GM19240 (cell line): Measurements from ENCODE around the gene KIAA1549.

Source experiments
- DNase-seq: peaks from one replicate; pipeline ENCODE4 v3.0.0; 2011; ENCODE audit warnings: low spot score; ENCODE audit not compliant: insufficient read length

KIAA1549 gene

DNA sequence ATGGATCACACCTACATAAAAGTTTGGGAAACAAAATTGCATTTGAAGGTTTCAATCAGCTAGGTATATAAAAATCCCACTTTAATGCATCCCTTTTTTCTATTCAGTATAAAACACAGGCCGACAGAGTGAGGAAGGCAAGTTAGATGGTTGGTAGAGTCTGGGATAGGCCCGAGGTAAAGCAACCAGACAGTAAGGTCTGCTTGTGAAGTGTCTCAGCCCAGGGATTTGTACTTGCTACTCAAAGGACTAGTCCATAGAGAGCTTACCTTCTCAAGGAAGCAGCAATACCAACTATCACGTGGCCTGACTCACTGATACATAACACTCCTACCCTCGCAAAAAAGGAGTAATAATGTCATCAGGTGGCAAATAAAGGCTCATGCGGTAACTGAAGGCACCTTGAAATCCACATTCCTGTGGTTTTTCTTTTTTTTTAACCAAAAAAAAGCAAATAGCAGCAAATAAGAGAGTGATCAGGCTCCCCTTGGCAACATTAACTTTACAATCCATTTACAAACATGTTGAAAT lies 127.0 kb downstream of the KIAA1549 start:
- no peak for DNase-seq

DNA sequence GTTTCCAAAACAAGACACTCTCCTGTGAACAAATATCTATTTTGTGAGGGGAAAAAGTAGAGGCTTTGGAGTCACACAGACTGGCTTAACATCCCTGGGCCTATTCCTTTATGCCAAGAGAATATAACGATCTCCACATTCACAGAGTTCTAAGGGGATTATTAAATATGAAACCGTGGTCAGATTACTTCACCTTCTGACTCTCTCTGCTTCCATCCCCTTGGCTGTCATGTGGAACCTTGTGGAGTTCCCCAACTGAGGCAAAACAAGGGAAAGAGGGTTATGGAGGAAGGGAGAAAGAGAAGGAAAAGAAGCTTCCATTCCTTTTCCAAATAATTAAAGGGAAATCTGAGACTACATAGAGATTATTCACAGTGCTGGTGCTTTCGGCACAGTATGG lies 127.7 kb downstream of the KIAA1549 start:
- no peak for DNase-seq

DNA sequence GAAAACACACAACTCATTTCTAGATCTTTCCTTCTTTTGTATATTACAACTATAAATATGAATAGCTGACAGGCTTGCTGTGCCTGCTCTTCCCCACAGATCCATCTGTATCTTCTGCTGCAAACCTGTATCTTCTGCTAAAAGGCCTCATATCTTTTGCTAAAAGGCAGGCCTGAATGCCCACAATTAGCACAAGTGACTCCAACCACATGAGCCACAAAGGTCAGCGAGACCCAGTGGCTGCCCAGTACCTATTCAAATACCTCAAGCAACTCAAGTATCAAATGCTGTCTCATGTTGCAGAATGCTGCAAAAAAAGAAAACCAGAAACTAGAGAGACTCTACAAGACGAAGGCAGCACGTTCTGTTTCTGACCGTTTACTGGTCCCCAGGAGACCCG lies 128.7 kb downstream of the KIAA1549 start:
- no peak for DNase-seq

DNA sequence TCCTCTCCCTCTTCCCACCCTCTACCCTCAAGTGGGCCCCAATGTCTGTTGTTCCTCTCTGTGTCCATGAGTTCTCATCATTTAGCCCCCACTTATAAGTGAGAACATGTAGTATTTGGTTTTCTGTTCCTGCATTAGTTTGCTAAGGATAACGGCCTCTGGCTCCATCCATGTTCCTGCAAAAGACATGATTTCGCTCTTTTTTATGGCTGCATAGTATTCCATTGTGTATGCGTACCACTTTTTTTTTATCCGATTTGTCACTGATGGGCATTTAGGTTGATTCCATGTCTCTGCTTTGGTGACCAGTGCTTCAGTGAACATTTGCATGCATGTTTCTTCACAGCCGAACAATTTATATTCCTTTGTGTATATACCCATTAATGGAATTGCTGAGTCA lies 131.5 kb downstream of the KIAA1549 start:
- no peak for DNase-seq

DNA sequence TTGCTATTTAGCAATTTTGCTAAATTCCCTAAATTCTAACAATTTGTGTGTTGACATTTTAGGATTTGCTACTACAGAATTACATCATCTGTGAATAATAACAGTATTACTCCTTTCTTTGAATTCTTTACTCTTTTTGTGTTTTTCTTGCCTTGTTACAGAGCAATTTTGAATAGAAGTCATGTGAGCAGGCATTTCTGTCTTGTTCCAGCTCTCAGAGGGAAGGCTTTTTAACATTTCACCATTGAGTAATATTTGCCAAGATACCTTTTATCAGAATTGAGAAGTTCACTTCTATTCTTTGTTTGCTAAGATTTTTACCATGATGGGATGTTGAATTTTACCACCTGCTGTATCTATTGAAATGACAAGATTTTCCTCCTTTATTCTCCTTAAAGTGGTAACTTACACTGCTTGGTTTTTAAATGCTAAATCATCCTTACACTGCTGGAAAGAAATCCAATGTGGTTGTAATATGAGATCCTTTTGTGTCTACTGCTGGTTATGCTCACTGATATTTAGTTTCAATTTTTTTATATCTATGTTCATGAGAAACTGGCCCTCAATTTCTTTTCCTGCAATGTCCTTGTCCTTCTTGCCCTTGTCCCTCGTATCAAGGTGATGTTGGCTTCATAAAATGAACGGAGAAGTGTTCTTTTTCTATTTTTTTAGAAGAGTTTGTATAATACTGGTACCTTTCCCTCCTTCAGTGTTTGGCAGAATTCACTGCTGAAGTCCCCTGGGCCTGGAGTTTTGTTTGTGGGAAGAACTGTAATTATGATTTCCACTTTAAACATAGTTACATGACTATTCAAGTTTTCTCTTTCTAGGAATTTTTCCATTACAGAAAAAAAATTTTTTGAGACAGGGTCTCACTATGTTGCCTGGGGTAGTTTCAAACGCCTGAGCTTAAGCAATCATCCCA lies 132.9 kb downstream of the KIAA1549 start:
- DNase-seq: no peak

DNA sequence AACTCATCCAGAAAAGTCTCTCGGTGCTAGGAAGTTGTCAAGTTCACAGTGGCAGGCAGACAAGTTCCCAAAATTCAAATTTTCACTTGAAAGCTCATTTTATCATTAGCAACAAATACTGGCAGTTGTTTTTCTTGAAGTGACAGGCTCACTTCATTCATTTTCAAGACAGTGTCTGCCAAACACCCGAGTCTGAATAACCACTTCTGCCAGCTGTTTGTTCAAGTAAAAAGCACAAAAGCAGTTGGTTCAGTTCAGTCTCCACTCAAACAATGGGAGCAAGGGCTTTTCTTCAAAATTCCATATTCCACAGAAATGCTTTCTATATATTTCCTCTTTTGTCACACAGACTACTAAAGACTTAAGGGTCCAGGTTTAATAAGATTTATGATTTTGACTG lies 135.5 kb downstream of the KIAA1549 start:
- DNase-seq: no peak

DNA sequence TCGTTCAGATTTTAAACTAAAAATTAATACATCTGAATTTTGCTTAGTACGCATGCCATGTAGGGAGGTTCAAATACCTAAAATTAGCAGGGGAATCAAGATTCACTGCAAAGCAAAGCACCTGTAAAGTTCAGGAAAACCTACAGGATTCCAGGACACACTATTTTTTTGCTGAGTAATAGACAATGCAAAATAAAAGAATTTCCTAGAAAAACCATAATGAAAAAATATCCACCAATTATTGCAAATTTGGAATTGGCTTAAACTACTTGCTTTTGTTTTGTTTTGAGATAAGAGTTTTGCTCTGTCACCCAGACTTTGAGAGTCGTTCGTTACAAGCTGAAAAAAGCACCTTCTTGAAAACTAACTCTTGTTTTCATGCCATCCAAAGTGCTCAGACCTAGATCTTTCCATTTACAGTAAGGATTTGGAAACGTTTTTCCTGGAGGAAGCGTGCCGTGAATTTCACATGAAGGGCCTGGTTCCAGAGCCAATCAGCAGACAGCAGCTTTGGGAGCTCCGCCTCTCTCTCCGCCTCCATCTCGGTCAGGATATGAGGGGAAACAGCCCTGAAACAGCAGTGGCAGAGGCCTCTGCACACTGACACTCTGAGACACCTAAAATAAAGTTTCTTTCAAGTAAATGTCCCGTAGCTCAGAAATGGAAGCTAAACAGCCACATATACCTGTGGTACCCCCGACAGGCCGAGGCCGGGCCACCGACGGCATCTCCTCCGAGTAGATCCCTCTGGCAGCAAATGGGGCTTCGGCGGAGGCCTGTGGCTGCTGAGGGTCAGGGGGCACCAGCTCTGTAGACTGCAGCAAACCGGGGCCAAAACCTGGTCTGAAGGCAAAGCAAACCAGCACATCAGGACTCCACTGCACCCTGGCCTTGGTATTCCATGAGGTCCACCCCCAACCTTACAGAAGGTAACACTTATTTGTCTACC lies 137.3 kb downstream of the KIAA1549 start:
- no peak for DNase-seq

DNA sequence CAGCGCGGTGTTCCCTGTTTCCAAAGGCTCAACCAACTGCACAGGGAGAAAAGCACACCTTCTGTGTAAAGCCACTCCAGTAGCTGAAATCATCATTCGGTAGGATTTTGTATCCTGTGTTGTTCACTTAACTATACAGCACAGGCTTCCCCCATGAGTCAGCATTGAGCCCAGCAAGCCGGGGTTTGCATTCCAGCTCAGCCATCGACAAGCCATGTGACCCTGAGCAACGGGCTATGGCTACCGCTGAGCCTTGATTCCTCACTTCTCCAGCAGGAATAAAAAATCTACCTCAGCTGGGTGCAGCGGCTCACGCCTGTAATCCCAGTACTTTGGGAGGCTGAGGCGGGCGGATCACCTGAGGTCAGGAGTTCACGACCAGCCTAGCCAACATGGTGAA lies 139.1 kb downstream of the KIAA1549 start:
- DNase-seq: no peak

DNA sequence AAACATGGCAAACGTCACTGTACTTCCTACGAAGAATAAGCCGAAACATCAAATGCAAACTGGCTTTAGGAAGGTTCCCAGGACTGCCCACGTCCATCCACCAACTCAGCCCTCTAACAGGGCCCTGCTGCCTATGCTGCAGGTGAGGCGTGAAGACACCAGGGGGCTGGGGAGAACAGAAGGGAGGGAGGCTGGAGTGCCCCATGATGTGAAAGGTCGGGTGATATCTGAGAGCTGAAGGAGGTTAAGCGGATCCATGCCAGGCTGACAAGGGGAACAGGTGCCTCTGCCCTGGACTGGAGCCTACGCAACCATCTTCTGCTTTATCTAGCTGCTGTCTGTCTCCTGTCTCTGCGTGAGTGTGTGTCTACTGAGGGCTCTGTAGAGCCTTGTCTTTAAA lies 143.0 kb downstream of the KIAA1549 start:
- no peak for DNase-seq

DNA sequence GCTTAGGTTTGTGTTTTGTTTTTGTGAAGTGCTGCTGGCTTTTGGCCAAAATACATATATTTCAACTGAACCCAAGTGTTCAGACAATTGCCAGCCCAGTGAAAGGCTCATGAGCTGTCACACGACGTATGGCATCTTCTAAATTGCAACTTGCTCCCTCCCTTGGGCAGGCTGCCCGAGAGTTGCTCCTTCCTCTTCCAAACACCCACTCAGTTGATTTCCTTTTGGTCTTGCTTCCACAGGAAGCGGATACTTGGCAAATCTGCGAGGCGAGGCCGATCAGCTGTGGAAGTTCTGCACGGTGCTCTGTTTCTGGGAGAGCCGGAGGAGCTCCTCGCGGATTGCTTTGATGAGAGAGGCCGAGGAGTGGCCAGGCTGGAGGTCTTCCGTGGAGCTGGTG lies 143.6 kb downstream of the KIAA1549 start:
- DNase-seq: no peak

DNA sequence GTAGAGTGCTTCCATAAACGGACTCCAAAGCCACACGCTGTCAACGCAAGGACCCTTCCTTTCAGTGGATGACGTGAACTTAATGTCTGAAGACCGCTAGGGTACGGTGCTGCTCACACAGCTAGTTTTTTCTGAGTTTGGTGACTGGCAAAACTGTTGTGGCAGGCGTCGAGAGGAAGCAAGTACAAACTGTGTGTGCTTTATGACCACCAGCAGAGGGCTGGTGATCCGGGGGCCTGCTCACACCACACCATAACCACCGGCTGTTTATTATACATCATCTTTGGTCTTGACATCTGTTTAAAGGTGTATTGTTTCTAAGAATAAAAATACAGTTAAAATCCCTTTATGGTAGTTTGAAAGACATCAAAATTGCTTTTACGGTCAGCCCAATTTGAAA lies 146.1 kb downstream of the KIAA1549 start:
- DNase-seq: no peak

DNA sequence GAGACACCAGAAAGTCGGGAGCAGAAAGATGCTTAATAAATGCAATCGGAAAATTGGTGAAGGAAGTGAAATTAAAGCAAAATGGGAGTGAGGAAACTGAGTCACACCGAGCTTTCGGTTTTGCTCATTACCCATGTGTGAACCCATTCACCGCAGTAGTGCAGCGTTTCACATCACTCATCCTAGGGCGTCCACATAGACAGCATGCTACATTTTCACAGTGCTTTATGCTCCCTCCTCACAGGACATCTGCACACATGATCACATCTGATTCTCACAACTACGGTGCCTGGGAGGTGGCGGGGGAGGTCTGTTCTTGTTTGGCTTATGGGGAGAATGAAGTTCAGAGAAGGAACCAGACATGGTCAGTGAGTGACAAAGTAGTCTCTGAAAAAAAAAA lies 146.6 kb downstream of the KIAA1549 start:
- DNase-seq: no peak

DNA sequence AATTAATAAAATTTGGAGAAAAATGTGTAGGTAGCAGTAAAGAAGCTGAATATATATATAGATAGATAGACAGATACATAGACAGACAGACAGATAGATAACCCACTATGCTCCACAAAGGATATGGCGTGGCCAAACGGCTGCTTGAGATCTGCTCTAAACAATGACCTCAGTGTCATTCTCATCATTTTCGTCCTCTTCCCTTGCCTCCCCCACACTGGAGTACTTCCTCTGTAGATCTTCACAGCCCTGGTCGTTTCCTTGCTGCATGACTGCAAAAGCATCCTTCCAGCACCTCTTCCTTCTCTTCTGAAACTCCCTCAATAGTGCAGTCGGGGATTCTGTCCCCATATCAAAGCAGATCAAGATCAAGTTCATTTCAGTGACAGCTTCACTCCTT lies 147.6 kb downstream of the KIAA1549 start:
- DNase-seq: no peak

DNA sequence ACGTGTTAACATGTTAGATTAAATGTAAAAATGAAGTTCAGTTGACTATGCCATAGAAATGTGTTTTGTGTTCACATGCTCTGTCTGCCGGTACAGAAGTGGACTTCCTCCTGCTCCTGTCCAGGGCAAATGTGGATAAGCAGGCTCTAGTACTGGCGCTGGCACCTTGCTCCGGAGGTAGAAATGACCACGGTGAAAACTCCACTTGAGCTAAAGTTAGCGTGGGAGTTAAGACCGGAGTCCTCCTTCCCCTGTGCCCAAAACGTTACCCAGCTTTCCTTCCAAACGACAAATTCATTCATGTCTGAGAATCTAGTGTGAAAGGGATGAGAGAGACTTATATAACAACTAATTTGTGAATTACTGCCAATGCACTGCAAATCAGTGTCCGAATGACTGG lies 148.2 kb downstream of the KIAA1549 start:
- DNase-seq: no peak

DNA sequence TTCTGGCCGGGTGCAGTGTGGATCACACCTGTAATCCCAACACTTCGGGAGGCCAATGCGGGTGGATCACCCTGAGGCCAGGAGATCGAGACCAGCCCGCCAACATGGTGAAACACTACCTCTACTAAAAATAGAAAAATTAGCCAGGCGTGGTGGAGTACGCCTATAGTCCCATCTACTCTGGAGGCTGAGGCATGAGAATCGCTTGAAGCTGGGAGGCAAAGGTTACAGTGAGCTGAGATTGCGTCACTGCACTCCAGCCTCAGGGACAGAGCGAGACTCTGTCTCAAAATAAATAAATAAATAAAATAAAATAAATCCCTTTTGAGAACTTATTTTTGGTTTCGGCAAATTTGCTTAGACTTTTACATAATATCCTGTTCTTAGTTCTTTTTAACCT lies 151.9 kb downstream of the KIAA1549 start:
- DNase-seq: no peak

DNA sequence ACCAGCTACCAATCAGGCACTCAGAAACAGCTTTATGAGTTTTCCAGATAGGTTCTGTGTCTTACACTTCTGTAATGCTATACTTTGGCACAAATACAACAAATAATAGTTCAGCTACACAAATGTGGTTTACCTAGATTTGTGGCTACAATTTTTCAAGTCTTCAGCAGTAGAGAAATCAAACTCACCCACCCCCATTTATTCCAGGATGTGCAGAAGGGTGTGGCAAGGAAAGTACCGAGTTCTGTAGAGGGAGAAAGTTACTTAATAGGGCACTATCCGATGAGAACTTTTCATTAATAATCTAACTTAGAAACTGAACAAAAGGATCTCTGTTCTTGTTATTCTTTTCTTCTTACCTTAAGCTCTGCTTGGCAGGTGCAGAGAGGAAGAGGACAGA lies 152.9 kb downstream of the KIAA1549 start:
- no peak for DNase-seq

DNA sequence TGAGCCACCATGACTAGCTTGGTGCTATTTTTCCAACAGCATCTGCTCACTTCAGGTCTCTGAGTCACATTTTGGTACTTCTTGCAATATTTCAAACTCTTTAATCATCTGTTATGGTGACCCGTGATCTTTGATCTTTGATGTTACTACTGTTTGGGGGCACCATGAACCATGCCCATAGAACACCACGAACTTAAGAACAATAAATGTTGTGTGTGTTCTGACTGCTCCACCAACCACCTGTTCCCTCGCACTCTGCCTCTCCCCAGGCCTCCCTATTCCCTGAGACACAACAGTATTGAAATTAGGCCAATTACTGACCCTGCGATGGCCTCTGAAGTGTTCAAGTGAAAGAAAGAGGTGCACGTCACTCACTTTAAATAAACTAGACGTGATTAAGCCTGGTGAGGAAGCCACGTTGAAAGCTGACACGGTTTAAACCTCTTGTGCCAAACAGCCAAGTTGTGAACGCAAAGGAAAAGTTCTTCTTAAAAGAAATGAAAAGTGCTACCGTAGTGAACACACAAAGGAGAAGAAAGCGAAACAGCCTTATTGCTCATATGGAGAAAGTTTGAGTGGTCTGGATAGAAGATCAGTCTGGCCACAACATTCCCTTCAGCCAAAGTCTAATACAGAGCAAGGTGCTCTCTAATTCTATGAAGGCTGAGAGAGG lies 156.0 kb downstream of the KIAA1549 start:
- no peak for DNase-seq

DNA sequence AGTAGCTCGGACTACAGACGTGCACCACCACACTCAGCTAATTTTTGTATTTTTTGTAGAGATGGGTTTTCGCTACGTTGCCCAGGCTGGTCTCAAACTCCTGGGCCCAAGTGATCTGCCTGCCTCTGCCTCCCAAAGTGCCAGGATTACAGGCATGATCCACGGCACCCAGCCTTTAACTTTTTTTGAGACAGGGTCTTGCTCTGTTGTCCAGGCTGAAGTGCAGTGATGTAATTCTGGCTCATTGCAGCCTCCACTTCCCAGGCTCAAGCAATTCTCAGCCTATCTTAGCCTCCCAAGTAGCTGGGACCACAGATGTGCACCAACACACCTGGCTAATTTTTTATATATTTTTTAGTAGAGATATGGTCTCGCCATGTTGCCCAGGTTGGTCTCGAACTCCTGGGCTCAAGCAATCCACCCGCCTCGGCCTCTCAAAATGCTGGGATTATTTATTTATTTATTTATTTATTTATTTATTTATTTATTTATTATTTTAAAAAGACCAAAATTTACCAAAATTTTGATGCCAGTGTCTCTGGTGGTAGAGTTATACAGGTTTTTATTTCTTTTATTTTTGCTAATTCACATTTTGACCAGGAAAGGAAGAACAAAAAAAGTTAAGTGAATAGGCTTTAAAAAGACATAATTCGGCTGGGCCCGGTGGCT lies 158.2 kb downstream of the KIAA1549 start:
- DNase-seq: no peak

DNA sequence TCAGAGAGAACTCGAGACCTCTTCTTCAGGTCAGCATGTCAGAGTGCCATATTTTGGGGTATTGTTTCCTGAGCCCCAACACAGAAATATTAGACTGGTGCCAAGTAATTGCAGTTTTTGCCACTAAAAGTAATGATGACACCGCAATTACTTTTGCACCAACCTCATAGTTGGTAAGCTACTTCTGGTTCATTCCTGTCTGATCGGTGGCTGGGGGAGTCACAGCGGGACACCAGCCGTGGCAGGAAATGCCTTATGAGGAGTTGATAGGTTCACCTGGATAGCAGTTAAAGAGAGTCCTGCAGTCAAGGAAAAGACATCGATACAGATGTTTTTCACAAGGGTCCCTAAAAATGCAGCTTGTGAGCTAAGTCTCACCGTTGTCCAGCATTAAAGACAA lies 159.3 kb downstream of the KIAA1549 start:
- no peak for DNase-seq

DNA sequence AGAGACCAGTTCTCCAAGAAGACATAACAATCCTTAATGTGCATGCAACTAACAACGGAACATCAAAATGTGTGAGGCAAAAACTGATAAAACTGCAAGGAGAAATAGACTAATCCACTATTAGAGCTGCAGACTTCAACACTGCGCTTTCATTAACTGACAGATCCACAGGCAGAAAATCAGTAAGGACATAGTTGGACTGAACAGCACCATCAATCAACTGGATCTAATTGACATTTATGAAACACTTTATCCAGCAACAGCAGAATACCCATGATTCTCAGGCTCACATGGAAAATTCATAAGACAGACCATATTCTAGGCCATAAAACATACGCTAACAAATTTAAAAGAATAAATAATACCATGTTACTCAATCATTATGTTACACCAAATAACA lies 161.6 kb downstream of the KIAA1549 start:
- no peak for DNase-seq

DNA sequence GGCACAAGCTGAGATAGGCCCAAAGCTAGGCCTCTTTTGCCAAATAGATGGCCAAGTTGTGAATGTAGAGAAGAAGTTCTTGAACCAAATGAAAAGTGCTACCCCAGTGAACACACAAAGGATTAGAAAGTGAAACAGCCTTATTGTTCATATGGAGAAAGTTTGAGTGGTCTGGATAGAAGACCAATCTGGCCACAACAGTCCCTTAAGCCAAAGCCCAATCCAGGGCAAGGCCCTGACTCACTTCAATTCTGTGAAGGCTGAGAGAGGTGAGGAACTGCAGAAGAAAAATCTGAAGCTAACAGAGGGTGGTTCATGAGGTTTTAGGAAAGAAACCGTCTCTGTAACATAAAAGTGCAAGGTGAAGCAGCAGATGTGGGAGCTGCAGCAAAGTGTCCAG lies 164.5 kb downstream of the KIAA1549 start:
- no peak for DNase-seq
